ENCODE results near the gene CGN.

The CGN gene

GRCh38 chr1:151553659-151554058, 42.5 kb downstream of the CGN start:
- DNase-seq: no peak

DNA sequence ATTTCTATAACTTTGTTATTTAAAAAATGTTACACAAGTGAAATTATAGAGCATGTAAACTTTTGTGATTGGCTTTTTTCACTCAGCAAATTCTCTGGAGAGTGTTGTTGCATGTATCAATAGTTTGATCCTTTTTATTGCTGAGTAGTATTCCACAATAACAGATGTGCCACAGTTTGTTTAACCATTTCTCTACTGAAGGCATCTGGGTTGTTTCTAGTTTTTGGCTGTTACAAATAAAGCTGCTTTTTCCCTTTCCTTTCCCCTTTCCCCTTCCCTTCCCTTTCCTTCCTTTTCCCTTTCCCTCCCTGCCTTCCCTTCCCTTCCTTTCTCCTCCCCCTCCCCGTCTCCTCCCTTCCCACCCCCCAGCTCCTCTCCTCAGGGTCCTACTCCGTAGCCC, 44.9 kb downstream of the CGN start:
- DNase-seq: no peak

- DNase-seq: no peak
These were observed 51.5 kb downstream of the CGN start for GRCh38 chr1:151562661-151563060.

- no peak for DNase-seq
These were observed 52.2 kb downstream of the CGN start for GRCh38 chr1:151563376-151563775.

- no peak for DNase-seq
These were observed 54.5 kb downstream of the CGN start for GRCh38 chr1:151565502-151566189.

DNA sequence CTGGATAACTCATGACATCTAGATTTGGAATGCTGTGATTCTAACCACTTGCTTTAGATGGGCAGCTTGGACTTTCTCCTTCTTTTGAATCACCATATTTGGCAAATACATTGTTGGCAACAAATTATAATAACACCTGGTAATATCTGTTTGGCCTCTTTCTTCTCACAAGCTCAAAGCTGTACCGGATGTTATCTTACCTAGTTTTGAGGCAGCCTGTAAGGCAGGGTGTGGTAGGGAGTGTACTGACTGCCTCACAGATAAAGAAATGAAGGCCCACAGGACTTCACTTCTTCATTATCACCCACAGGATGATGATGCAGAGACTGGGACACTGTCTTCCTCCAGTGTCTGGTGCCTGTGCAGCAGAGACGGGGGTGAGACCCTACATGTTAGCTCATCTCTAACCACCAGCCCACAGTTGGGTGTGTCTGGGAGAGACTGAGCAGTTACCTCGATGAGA, 57.5 kb downstream of the CGN start:
- no peak for DNase-seq

GRCh38 chr1:151570819-151571218, 59.6 kb downstream of the CGN start:
- no peak for DNase-seq

- peak; percentile 77 for DNase-seq
These were observed 63.7 kb downstream of the CGN start for GRCh38 chr1:151574575-151575529.

GRCh38 chr1:151577173-151577572, 66.0 kb downstream of the CGN start:
- no peak for DNase-seq

DNA sequence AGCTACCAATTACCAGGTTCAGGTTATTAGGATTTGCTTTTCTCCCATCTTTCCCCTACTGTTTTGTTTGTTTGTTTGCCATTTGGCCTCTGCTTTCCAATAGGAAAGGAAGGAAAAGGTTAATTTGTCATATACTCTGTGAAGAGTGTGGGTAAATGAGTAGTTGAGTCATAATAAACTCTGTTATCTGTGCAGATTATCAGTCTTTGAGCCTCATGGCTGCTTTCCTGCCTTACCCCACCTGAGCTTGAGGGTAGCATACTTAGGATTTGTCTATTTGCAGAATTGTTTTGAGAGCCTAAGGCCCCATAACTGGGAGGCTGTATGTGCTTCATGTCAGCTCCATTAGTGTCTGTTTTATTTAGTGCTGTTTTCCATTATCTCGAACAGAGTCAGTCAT, 67.8 kb downstream of the CGN start:
- DNase-seq: peak; percentile 10

- DNase-seq: no peak
These were observed 68.4 kb downstream of the CGN start for GRCh38 chr1:151579436-151580225.

DNA sequence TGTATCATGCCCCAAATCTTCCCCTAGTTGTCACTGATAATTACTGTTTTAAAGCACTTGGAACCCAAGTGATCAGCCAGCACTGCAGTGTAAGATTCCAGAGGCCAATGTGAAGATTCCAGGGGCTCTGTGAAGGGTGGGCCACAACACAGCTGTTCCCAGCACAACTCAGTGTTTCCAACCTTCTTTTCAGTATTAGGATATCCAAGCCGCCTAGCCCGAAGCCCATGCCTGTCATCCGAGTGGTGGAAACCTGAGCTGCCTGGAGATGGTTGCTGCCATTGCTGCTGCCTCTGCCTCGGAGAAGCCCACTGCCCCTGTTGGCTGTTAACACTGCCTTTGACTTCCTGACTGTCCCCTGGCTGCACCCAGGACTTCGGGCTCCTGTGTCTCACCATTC, 70.3 kb downstream of the CGN start:
- no peak for DNase-seq

GRCh38 chr1:151581921-151582320, 70.7 kb downstream of the CGN start:
- DNase-seq: no peak

DNA sequence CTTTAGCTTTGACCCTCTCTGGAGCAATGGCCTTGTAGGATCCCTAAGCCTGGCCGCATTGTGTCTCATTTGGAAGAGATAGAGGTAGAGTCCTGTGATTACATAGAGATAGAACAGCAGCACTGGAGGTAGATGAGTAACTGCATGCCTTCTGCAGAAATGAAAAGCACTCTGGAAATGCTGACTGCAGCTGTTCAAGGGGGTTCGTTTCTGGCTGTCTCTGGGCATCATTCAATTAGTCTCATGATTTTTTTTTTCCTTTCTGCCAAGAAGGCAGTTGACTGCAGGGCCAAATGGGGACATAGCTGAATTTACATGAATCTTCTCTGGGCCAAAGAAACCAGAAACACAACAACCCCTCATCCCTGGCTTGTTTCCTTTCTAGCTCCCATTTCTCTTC, 72.6 kb downstream of the CGN start:
- DNase-seq: no peak

DNA sequence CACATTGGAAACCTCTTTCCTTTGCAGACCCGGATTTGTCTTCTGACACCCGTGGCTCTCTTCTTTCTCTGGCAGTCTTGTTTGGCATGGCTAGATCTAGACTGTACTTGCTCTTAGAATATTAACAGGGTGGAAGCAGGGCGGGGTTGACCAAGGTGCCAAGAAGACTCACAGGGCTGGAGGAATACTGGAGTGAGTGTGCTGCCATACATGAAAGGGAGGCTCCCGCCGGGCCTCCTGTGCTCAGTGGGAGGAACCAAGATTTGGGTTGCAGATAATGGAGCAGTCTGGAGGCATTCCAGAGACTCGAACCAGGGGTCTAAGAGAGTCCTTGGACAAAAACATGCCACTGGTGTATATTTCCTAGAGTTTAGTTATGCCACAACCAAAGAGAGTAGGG, 73.1 kb downstream of the CGN start:
- no peak for DNase-seq

GRCh38 chr1:151584780-151585179, 73.6 kb downstream of the CGN start:
- no peak for DNase-seq

- DNase-seq: no peak
These were observed 74.4 kb downstream of the CGN start for GRCh38 chr1:151585622-151586021.

All from activated CD4-positive, alpha-beta T cell treated with anti-CD3 and anti-CD28 coated beads, Interleukin-10, Interleukin-2, amounts not matched to agents 100 ng/mL and 50 ng/mL, durations not matched to agents 16 hours and 8 hours (primary cell).